ENCODE data around the gene C19orf81. TPM values are rescaled to one million over a fixed set of nuclear protein-coding genes. Genes with fewer than 3 reads are reported as not detected.

C19orf81 gene
- total and polyA plus RNA-seq, 2 of the 4 experiments (the other 2 are of a cell fraction): 0.31 TPM; not detected in 1

DNA sequence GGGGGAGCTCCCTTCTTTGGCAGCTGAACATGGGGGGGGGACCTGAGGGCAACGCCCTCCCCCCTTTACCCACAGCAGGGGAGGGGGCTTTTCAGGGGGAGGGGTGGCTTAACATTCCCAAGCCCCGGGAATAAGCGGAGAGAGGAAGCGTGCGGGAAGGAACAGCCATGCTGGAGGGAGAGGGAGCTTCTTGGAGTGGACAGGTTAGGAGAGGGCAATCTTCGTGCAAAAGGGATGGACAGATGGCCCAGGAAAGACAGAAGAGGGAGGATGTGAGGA, 10.8 kb downstream of the C19orf81 start:
- H2AK5ac ChIP-seq (ENCODE audit: low read depth, low read length): no peak overlapping the region
- CTCF ChIA-PET: no interaction called here
- H3K9ac ChIP-seq (ENCODE audit: low read depth, low read length): no peak overlapping the region
- dilution Hi-C loops (cut with HindIII; ENCODE audit: low sequenced_read_pairs, unreplicated experiment) (no loop called here), intact Hi-C loops (cut with micrococcal nuclease) (no loop called here), in situ Hi-C loops (cut with MboI; ENCODE audit: low sequenced_read_pairs) (no loop called here)
- ATAC-seq (ENCODE audit: low read depth): no peak
- no peak overlapping the region for H3K23ac ChIP-seq (ENCODE audit: low read depth, low read length)
- WGBS, 2 experiments (ENCODE audit: extremely low coverage in 2 of 2, insufficient read length in 1 of 2): no CpG with 5 or more reads among the region's 6 CpGs
- no peaks in the 10 kb centered on the region for H3K36me3 ChIP-seq (ENCODE audit: control insufficient read depth, insufficient read depth, low read length)
- H3K9me3 ChIP-seq (ENCODE audit: control insufficient read depth, insufficient read depth, low read length): peaks cover 4% of the 10 kb centered on the region
- no peaks in the 10 kb centered on the region for H3K79me1 ChIP-seq (ENCODE audit: low read depth in 1 of 2, low read length in 2 of 2)
- no peak overlapping the region for H2BK5ac ChIP-seq (ENCODE audit: low read depth, low read length, poor library complexity, severe bottlenecking)
- no peak overlapping the region for H2BK15ac ChIP-seq (ENCODE audit: low read depth, low read length)
- peaks cover 13% of the 10 kb centered on the region for H3K27me3 ChIP-seq (ENCODE audit: control insufficient read depth, insufficient read depth, low read length)
- no TSS peak for BruUV-seq (replicated peaks)
- no peak overlapping the region for H4K5ac ChIP-seq (ENCODE audit: low read depth, low read length)
- H2BK120ac ChIP-seq (ENCODE audit: low read depth, low read length): no peak overlapping the region
- TF ChIP-seq, protein P1, sequence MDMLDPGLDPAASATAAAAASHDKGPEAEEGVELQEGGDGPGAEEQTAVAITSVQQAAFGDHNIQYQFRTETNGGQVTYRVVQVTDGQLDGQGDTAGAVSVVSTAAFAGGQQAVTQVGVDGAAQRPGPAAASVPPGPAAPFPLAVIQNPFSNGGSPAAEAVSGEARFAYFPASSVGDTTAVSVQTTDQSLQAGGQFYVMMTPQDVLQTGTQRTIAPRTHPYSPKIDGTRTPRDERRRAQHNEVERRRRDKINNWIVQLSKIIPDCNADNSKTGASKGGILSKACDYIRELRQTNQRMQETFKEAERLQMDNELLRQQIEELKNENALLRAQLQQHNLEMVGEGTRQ (IDR thresholded peaks at IDR 0.05; ENCODE audit: low read depth, low read length): no peak
- no peak for TF ChIP-seq FOS (IDR thresholded peaks at IDR 0.05; ENCODE audit: low read depth, low read length)
- no peak for TF ChIP-seq SMC3 (IDR thresholded peaks at IDR 0.05; ENCODE audit: low read depth, low read length)
- no peak for TF ChIP-seq RCOR1 (IDR thresholded peaks at IDR 0.05; ENCODE audit: insufficient replicate concordance, low read length)
- no peak overlapping the region for H4K8ac ChIP-seq (ENCODE audit: low read depth in 2 of 2, low read length in 2 of 2)
- no peak overlapping the region for H4K91ac ChIP-seq (ENCODE audit: insufficient read depth, low read depth, low read length)
- no peak overlapping the region for H2BK20ac ChIP-seq (ENCODE audit: low read depth, low read length)
- peaks cover 2% of the 10 kb centered on the region; the same call in 1 of the 2 replicates for H3K4me1 ChIP-seq (ENCODE audit: control insufficient read depth, insufficient read depth, low read length)
- no peaks in the 10 kb centered on the region; the same call in 1 of the 2 replicates for H4K20me1 ChIP-seq (ENCODE audit: insufficient read depth, low read length)
- no peak overlapping the region for H3K4me2 ChIP-seq (ENCODE audit: low read depth, low read length)
- H2AFZ ChIP-seq (replicated peaks; ENCODE audit: low read length, poor library complexity): no peak overlapping the region
- POLR2A ChIA-PET (ENCODE audit: unreplicated experiment): no interaction called here
- no peak overlapping the region for H3K56ac ChIP-seq (ENCODE audit: extremely low read depth, insufficient read depth, low read length)
- no peak overlapping the region for H3K4ac ChIP-seq (ENCODE audit: low read depth, low read length)
- peaks cover 5% of the 10 kb centered on the region; the same call in 1 of the 2 replicates for H3K9me1 ChIP-seq (ENCODE audit: insufficient read depth, low read length)
- no peak overlapping the region for H3K27ac ChIP-seq (ENCODE audit: insufficient read depth, low read length)
- no peak for DNase-seq
- H3K18ac ChIP-seq (ENCODE audit: low read depth, low read length): no peak overlapping the region
- no peak overlapping the region for H3K4me3 ChIP-seq (ENCODE audit: insufficient read depth, low read depth, low read length)
- H3K14ac ChIP-seq (replicated peaks; ENCODE audit: low read depth, low read length): no peak overlapping the region
- no peak overlapping the region for H2AK9ac ChIP-seq (replicated peaks; ENCODE audit: low read depth, low read length, poor library complexity)
